Astrocyte (in vitro differentiated cells and primary cell): ENCODE results near the gene TEX2. TPM values are rescaled to one million over a fixed set of nuclear protein-coding genes. Genes with fewer than 3 reads are reported as not detected.
"Not testable (repeated sequence)": the region's sequence is repeated elsewhere in the genome, so short reads cannot be mapped to it uniquely, and the experiment has no call there.

Experiments used
- DNase-seq: peaks from one replicate; pipeline ENCODE4 v3.0.0-alpha.2; 2010; ENCODE audit warnings: low read depth
- FAIRE-seq: peaks from 2 replicates; lab custom pipeline; 2011; peaks lifted over from hg19 to GRCh38; lab: Jason Lieb, UNC
- H2AFZ ChIP-seq: 2 replicates; pipeline ENCODE4 v1.6.0; 2012; ENCODE audit warnings: low read depth, low read length, inconsistent platforms
- H3K27ac ChIP-seq: 2 replicates; pipeline ENCODE4 v1.5.1; 2011; ENCODE audit warnings: low read depth, low read length, inconsistent platforms
- H3K27me3 ChIP-seq: 2 replicates; pipeline ENCODE4 v1.6.0; 2011; ENCODE audit warnings: low read length, inconsistent platforms; ENCODE audit not compliant: insufficient read depth
- H3K36me3 ChIP-seq: 2 replicates; pipeline ENCODE4 v1.5.1; 2011; ENCODE audit warnings: low read length, inconsistent platforms; ENCODE audit not compliant: insufficient read depth
- H3K4me1 ChIP-seq: 2 replicates; pipeline ENCODE4 v1.5.1; 2011; ENCODE audit warnings: low read length, inconsistent platforms; ENCODE audit not compliant: insufficient read depth
- H3K4me2 ChIP-seq: 2 replicates; pipeline ENCODE4 v1.6.0; 2012; ENCODE audit warnings: low read length, inconsistent platforms
- H3K4me3 ChIP-seq: 2 replicates; pipeline ENCODE4 v1.5.1; 2011; ENCODE audit warnings: low read depth, mild to moderate bottlenecking, low read length, inconsistent platforms; ENCODE audit not compliant: insufficient read depth
- H3K79me2 ChIP-seq: 2 replicates; pipeline ENCODE4 v1.6.0; 2012; ENCODE audit warnings: mild to moderate bottlenecking, low read length, inconsistent platforms; ENCODE audit not compliant: insufficient read depth
- H3K9ac ChIP-seq: 2 replicates; pipeline ENCODE4 v1.6.0; 2012; ENCODE audit warnings: mild to moderate bottlenecking, low read length, inconsistent platforms
- H3K9me3 ChIP-seq: 2 replicates; pipeline ENCODE4 v1.5.1; 2012; ENCODE audit warnings: low read depth, mild to moderate bottlenecking, low read length, inconsistent platforms; ENCODE audit not compliant: insufficient read depth
- H4K20me1 ChIP-seq: 2 replicates; pipeline ENCODE4 v1.6.0; 2012; ENCODE audit warnings: low read length, inconsistent platforms; ENCODE audit not compliant: insufficient read depth
- H3K27ac Mint-ChIP-seq: one replicate; pipeline ENCODE4 v1.8.0; 2021; ENCODE audit warnings: mild to moderate bottlenecking, mixed read lengths; ENCODE audit not compliant: unreplicated experiment
- H3K27me3 Mint-ChIP-seq: one replicate; pipeline ENCODE4 v1.8.0; 2021; ENCODE audit warnings: low read depth, mixed read lengths; ENCODE audit not compliant: unreplicated experiment
- H3K36me3 Mint-ChIP-seq: one replicate; pipeline ENCODE4 v1.8.0; 2021; ENCODE audit warnings: low read depth, mixed read lengths; ENCODE audit not compliant: unreplicated experiment
- H3K4me1 Mint-ChIP-seq: one replicate; pipeline ENCODE4 v1.8.0; 2021; ENCODE audit warnings: low read depth, mixed read lengths; ENCODE audit not compliant: unreplicated experiment
- H3K4me3 Mint-ChIP-seq: one replicate; pipeline ENCODE4 v1.8.0; 2021; ENCODE audit warnings: mild to moderate bottlenecking, moderate library complexity, mixed read lengths; ENCODE audit not compliant: unreplicated experiment
- H3K9me3 Mint-ChIP-seq: one replicate; pipeline ENCODE4 v1.8.0; 2021; ENCODE audit warnings: mild to moderate bottlenecking, mixed read lengths; ENCODE audit not compliant: unreplicated experiment
- EZH2 ChIP-seq: IDR thresholded peaks from 2 replicates; pipeline ENCODE4 v1.6.1; 2012; ENCODE audit warnings: mild to moderate bottlenecking, low read length, inconsistent platforms; ENCODE audit not compliant: insufficient read depth
- total RNA-seq: library from RNA; stranded (reverse); gene quantifications from 2 replicates; pipeline ENCODE4 v1.2.1, GENCODE V29; 2021
- TF ChIP-seq, protein P1 (sequence below): IDR thresholded peaks from 2 replicates; pipeline ENCODE4 v1.5.1; 2011; ENCODE audit warnings: low read depth, mild to moderate bottlenecking, inconsistent platforms, low read length, moderate library complexity; ENCODE audit not compliant: insufficient read depth

TEX2 gene
- total RNA-seq, 1 donor from 2014 or later: 56.1 TPM

DNA sequence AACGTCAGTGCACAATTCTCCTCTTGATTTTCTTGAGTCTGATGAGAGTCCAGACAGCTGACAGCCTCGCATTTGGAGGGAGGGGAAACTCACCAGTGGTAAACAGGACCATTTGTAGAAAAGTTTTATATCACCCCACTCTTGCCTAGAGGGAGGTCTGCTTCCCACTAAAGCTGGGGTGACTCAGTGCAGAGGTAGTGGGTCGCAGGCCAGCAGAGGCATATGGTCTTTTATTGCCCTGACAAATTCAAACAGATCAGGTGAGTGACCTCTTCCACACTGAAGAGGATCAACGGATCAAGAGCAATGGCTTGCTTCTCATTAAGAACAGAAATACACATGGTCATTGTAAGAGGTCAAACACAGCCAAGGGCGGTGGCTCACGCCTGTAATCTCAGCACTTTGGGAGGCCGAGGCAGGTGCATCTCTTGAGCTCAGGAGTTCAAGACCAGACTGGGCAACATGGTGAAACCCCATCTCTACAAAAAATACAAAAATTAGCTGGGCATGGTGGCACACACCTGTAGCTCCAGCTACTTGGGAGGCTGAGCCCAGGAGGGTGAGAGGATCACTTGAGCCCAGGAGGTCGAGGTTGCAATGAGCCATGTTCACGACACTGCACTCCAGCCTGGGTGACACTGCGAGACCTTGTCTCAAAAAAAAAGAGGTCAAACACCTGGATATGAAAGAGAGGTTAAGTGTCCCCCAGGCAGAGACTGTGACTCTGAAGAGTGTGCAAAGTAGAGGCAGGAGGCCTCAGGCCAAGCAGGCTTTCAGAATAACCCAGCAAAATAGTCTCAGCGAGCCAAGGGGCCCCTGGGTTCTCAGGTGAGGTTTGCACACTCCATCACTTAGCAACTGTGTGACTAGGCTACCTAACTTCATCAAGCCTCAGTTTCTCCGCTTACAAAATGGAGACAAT is 76.6 kb downstream of the TEX2 start:
- Histone ChIP-seq H3K36me3 (no peaks in the 10 kb centered on the region), H3K9me3 (peaks cover 3% of the 10 kb centered on the region), H3K27ac (no peak overlapping the region), H3K4me1 (no peaks in the 10 kb centered on the region), H4K20me1 (no peaks in the 10 kb centered on the region), H3K79me2 (no peaks in the 10 kb centered on the region), H2AFZ (no peak overlapping the region), H3K27me3 (no peaks in the 10 kb centered on the region), H3K4me2 (no peak overlapping the region), H3K9ac (no peak overlapping the region), H3K4me3 (no peak overlapping the region)
- no peak for TF ChIP-seq EZH2
- TF ChIP-seq, protein P1, sequence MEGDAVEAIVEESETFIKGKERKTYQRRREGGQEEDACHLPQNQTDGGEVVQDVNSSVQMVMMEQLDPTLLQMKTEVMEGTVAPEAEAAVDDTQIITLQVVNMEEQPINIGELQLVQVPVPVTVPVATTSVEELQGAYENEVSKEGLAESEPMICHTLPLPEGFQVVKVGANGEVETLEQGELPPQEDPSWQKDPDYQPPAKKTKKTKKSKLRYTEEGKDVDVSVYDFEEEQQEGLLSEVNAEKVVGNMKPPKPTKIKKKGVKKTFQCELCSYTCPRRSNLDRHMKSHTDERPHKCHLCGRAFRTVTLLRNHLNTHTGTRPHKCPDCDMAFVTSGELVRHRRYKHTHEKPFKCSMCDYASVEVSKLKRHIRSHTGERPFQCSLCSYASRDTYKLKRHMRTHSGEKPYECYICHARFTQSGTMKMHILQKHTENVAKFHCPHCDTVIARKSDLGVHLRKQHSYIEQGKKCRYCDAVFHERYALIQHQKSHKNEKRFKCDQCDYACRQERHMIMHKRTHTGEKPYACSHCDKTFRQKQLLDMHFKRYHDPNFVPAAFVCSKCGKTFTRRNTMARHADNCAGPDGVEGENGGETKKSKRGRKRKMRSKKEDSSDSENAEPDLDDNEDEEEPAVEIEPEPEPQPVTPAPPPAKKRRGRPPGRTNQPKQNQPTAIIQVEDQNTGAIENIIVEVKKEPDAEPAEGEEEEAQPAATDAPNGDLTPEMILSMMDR: no peak
- FAIRE-seq: no peak
- Mint-ChIP-seq H3K4me3 (no peak overlapping the region), H3K36me3 (peaks cover 26% of the 10 kb centered on the region), H3K27me3 (no peaks in the 10 kb centered on the region), H3K27ac (no peak overlapping the region), H3K4me1 (peaks cover 22% of the 10 kb centered on the region), H3K9me3 (no peaks in the 10 kb centered on the region)
- no peak for DNase-seq

DNA sequence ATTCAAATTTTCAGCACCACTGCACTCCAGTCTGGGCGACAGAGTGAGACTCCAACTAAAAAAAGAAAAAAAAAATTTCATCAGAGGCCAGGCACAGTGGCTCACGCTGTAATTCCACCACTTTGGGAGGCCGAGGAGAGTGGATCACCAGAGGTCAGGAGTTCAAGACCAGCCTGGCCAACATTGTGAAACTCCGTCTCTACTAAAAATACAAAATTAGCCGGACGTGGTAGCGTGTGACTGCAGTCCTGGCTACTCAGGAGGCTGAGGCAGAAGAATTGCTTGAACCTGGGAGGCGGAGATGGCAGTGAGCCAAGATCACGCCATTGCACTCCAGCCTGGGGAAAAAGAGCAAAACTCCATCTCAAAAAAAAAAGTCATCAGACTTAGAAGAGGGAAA is 77.5 kb downstream of the TEX2 start:
- not testable (repeated sequence) for DNase-seq, H2AFZ ChIP-seq, FAIRE-seq

DNA sequence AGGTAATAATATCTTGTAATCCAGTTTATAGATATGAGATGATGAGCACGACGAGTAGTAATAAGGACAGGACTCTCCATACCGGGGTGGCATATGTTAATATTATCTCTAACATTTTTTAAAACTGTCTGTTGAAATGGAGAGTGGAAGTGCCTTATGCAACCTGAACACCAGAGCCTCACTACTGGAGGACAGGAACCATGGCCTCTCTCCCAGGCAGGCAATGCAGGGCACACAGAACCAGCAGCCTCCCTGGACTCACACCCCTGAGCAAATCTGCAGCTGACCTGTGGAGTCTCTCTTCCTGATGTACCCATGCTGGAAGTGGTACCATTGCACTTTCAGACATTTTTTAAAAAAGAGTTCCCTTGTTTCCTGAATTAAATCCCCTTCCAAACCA is 78.0 kb downstream of the TEX2 start:
- H3K36me3 ChIP-seq: no peaks in the 10 kb centered on the region
- H3K27me3 Mint-ChIP-seq: no peaks in the 10 kb centered on the region
- no peaks in the 10 kb centered on the region for H3K9me3 ChIP-seq
- no peak overlapping the region for H3K9ac ChIP-seq
- DNase-seq (no peak), FAIRE-seq (no peak)
- peaks cover 22% of the 10 kb centered on the region for H3K4me1 Mint-ChIP-seq
- H3K79me2 ChIP-seq: no peaks in the 10 kb centered on the region
- H2AFZ ChIP-seq: no peak overlapping the region
- H3K4me2 ChIP-seq: no peak overlapping the region
- H3K4me1 ChIP-seq: no peaks in the 10 kb centered on the region
- H3K27ac ChIP-seq: no peak overlapping the region
- no peak overlapping the region for H3K27ac Mint-ChIP-seq
- H3K4me3 Mint-ChIP-seq: no peak overlapping the region
- peaks cover 24% of the 10 kb centered on the region for H3K36me3 Mint-ChIP-seq
- H3K9me3 Mint-ChIP-seq: no peaks in the 10 kb centered on the region
- H4K20me1 ChIP-seq: no peaks in the 10 kb centered on the region
- H3K4me3 ChIP-seq: no peak overlapping the region
- H3K27me3 ChIP-seq: no peaks in the 10 kb centered on the region
- TF ChIP-seq, protein P1: no peak

More for the DNA sequence above, 77.5 kb downstream of the TEX2 start:
- H3K9me3 Mint-ChIP-seq, H3K27me3 Mint-ChIP-seq, H3K27ac Mint-ChIP-seq, H3K9ac ChIP-seq, H3K4me1 ChIP-seq, H3K27ac ChIP-seq, H3K9me3 ChIP-seq, H3K79me2 ChIP-seq, H3K4me3 Mint-ChIP-seq, H3K36me3 ChIP-seq, H3K4me2 ChIP-seq, H3K27me3 ChIP-seq, H3K4me3 ChIP-seq, H4K20me1 ChIP-seq: not testable (repeated sequence)
- peaks cover 24% of the 10 kb centered on the region for H3K36me3 Mint-ChIP-seq
- peaks cover 22% of the 10 kb centered on the region for H3K4me1 Mint-ChIP-seq
